ENCODE results near the gene FZD1. TPM values are rescaled to one million over a fixed set of nuclear protein-coding genes. Genes with fewer than 3 reads are reported as not detected.

FZD1 gene
- total RNA-seq = 2.1 and 3.3 TPM in 2 replicates

DNA sequence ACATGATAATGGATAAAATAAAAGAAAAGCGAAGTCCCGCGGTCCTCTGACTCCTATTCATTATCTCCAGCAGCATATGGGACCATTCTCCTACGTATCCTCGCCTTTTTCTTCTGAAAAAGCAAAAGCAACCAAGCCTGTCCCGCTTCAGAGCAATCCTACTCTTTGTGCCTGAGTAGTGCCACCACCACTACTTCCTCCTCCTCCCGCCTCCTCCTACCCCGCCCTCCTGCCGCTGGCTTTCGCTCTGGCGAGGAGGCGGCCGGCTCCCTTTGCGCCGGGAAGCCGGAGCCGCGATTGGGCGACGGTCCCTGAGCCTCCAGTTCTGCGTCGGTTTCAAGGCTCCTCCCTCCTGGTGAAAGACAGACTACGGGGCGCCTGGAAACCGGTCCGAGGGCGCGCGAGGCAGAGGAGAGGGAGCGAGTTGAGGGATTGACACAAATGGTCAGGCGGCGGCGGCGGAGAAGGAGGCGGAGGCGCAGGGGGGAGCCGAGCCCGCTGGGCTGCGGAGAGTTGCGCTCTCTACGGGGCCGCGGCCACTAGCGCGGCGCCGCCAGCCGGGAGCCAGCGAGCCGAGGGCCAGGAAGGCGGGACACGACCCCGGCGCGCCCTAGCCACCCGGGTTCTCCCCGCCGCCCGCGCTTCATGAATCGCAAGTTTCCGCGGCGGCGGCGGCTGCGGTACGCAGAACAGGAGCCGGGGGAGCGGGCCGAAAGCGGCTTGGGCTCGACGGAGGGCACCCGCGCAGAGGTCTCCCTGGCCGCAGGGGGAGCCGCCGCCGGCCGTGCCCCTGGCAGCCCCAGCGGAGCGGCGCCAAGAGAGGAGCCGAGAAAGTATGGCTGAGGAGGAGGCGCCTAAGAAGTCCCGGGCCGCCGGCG is at the start of gene FZD1:
Gene FZD1 (plus strand): TSS at position 388 of the 878 bp plus-strand sequence. CDS start 448 bp downstream, at position 836.

